ENCODE measurements around the gene C2CD2. TPM values are rescaled to one million over a fixed set of nuclear protein-coding genes. Genes with fewer than 3 reads are reported as not detected.

The C2CD2 gene
- polyA plus RNA-seq, 1 donor: 15.2 TPM

GRCh38 chr21:41845310-41846032 lies 108.3 kb downstream of the C2CD2 start:
- whole genome bisulfite sequencing (ENCODE audit: insufficient coverage, low lambda C conversion rate): 67% methylated on average over 1 of the region's 21 CpGs
- DNase-seq: no peak
- Histone ChIP-seq H3K4me1 (ENCODE audit: control insufficient read depth, insufficient read depth, low read length) (no peaks in the 10 kb centered on the region), H3K9me3 (ENCODE audit: control insufficient read depth, low read depth, low read length) (peaks cover 14% of the 10 kb centered on the region), H3K36me3 (ENCODE audit: control insufficient read depth, insufficient read depth, low read length) (no peaks in the 10 kb centered on the region), H3K4me3 (ENCODE audit: low read length) (no peak overlapping the region), H3K27ac (ENCODE audit: low read length) (no peak overlapping the region), H3K27me3 (ENCODE audit: control insufficient read depth, insufficient read depth, low read length) (no peaks in the 10 kb centered on the region)

GRCh38 chr21:41843584-41843983 lies 110.2 kb downstream of the C2CD2 start:
- Histone ChIP-seq H3K4me3 (ENCODE audit: low read length) (no peak overlapping the region), H3K9me3 (ENCODE audit: control insufficient read depth, low read depth, low read length) (peaks cover 18% of the 10 kb centered on the region), H3K27me3 (ENCODE audit: control insufficient read depth, insufficient read depth, low read length) (no peaks in the 10 kb centered on the region), H3K36me3 (ENCODE audit: control insufficient read depth, insufficient read depth, low read length) (peaks cover 6% of the 10 kb centered on the region), H3K27ac (ENCODE audit: low read length) (no peak overlapping the region), H3K4me1 (ENCODE audit: control insufficient read depth, insufficient read depth, low read length) (no peaks in the 10 kb centered on the region)
- no peak for DNase-seq
- WGBS (ENCODE audit: insufficient coverage, low lambda C conversion rate): no CpG with 5 or more reads among the region's 2 CpGs

GRCh38 chr21:41840880-41841279 lies 112.9 kb downstream of the C2CD2 start:
- DNase-seq: no peak
- H3K36me3 ChIP-seq (ENCODE audit: control insufficient read depth, insufficient read depth, low read length): peaks cover 17% of the 10 kb centered on the region
- H3K9me3 ChIP-seq (ENCODE audit: control insufficient read depth, low read depth, low read length): peaks cover 18% of the 10 kb centered on the region
- 100% methylated on average over 1 of the region's 1 CpG for WGBS (ENCODE audit: insufficient coverage, low lambda C conversion rate)
- H3K4me3 ChIP-seq (ENCODE audit: low read length): no peak overlapping the region
- H3K4me1 ChIP-seq (ENCODE audit: control insufficient read depth, insufficient read depth, low read length): no peaks in the 10 kb centered on the region
- H3K27me3 ChIP-seq (ENCODE audit: control insufficient read depth, insufficient read depth, low read length): no peaks in the 10 kb centered on the region
- H3K27ac ChIP-seq (ENCODE audit: low read length): no peak overlapping the region

DNA sequence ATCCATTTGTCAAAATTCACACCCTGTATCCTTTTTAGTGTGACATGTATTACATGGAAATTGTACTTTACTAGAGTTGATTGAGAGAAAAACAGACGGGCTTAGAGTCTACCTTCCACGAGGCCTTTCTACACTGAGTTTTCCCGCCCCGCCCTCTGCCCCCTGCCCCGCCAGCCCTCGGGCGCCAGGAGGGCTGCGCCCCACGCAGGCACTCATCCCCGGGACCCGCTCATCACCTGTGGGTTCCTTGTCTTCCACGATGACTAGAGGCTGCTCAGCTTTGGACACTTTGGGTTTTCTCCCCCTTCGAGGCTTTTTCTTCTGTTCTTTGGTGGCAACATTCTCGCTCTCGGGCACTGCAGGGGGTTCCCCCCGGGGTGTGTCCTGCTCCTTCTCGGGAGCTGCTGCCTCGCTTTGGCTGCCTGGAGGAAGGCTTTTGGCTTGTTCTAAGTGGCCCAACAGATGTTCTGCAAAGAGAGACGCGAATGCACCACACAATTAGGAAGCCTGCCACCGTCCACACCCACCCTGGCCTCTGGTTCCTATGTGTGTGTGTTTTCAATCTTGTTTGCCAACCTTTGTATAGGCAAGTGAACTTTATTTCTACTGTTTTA lies 114.3 kb downstream of the C2CD2 start:
- no peak overlapping the region for H3K4me3 ChIP-seq (ENCODE audit: low read length)
- peaks cover 18% of the 10 kb centered on the region for H3K9me3 ChIP-seq (ENCODE audit: control insufficient read depth, low read depth, low read length)
- DNase-seq: no peak
- H3K27me3 ChIP-seq (ENCODE audit: control insufficient read depth, insufficient read depth, low read length): no peaks in the 10 kb centered on the region
- H3K27ac ChIP-seq (ENCODE audit: low read length): no peak overlapping the region
- H3K4me1 ChIP-seq (ENCODE audit: control insufficient read depth, insufficient read depth, low read length): no peaks in the 10 kb centered on the region
- peaks cover 28% of the 10 kb centered on the region for H3K36me3 ChIP-seq (ENCODE audit: control insufficient read depth, insufficient read depth, low read length)
- 100% methylated on average over 4 of the region's 21 CpGs for WGBS (ENCODE audit: insufficient coverage, low lambda C conversion rate)

DNA sequence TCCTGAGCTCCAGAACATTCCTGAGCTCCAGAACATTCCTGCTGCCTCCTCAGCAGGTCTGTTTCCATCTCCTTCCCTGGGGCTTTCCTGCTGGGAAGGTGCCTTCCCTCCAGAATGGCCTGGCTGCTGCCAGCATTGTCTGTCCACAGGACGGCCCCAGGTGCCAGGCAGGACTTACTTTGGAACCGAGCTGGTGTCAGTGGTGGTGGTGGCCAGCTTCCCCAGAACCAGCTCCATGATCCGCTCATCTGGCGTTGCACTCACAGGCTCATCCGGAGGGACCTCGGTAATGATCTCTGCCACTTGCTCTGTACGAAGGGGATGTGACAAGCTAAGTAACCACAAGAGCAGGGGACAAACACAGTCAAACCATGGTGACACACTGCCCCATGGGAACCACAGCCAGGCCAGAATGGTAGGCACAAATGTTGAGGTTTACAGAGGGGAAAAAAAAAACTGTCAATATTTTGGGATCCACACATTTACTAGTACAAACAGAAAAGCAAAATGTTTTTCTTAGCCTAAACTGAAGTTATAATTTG lies 116.0 kb downstream of the C2CD2 start:
- no peak for DNase-seq
- H3K4me1 ChIP-seq (ENCODE audit: control insufficient read depth, insufficient read depth, low read length): no peaks in the 10 kb centered on the region
- no peak overlapping the region for H3K4me3 ChIP-seq (ENCODE audit: low read length)
- H3K27me3 ChIP-seq (ENCODE audit: control insufficient read depth, insufficient read depth, low read length): no peaks in the 10 kb centered on the region
- peaks cover 42% of the 10 kb centered on the region for H3K36me3 ChIP-seq (ENCODE audit: control insufficient read depth, insufficient read depth, low read length)
- H3K27ac ChIP-seq (ENCODE audit: low read length): no peak overlapping the region
- peaks cover 18% of the 10 kb centered on the region for H3K9me3 ChIP-seq (ENCODE audit: control insufficient read depth, low read depth, low read length)
- WGBS (ENCODE audit: insufficient coverage, low lambda C conversion rate): no CpG with 5 or more reads among the region's 7 CpGs

DNA sequence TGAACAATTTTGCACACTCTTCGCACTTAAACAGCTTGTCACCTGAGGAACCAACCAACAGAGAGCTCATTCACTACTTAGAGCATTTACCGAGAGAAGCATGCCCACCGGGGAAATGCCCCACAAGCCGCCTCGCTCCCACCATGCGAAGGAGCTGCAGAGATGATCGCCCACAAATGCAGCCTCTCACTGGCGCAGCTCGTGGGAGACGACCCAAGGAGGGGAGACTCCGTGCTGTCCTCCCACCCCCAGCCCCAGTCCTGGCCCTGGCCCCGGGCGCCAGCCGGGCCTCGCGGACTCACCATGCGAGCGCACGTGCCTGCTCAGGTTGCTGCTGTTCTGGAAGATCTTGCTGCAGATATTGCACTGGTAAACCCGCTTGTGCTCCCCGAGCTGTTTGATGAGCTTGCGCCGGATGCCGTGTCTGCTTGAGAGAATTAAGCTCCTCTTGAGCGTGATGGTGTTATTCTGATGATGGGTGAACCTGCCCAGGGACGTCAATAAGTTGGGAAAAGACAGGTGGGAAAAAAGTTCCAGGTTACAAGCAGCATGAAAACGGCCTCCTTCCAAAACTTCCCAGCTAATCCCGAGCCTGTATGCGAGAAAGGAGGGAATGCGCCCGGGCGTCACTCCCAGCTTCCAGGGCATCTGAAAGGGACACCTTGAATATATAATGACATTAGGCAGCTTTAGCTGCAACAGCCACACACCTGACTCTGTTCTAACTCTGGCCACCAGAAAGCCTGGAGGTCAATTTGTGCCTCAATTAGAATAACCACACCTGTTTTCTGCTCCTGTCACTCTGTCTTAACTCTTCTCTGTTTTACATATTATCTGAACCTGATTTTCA lies 117.4 kb downstream of the C2CD2 start:
- Histone ChIP-seq H3K27me3 (ENCODE audit: control insufficient read depth, insufficient read depth, low read length) (no peaks in the 10 kb centered on the region), H3K9me3 (ENCODE audit: control insufficient read depth, low read depth, low read length) (peaks cover 12% of the 10 kb centered on the region), H3K4me1 (ENCODE audit: control insufficient read depth, insufficient read depth, low read length) (no peaks in the 10 kb centered on the region), H3K36me3 (ENCODE audit: control insufficient read depth, insufficient read depth, low read length) (peaks cover 42% of the 10 kb centered on the region), H3K27ac (ENCODE audit: low read length) (no peak overlapping the region), H3K4me3 (ENCODE audit: low read length) (no peak overlapping the region)
- no peak for DNase-seq
- WGBS (ENCODE audit: insufficient coverage, low lambda C conversion rate): 100% methylated on average over 3 of the region's 32 CpGs

DNA sequence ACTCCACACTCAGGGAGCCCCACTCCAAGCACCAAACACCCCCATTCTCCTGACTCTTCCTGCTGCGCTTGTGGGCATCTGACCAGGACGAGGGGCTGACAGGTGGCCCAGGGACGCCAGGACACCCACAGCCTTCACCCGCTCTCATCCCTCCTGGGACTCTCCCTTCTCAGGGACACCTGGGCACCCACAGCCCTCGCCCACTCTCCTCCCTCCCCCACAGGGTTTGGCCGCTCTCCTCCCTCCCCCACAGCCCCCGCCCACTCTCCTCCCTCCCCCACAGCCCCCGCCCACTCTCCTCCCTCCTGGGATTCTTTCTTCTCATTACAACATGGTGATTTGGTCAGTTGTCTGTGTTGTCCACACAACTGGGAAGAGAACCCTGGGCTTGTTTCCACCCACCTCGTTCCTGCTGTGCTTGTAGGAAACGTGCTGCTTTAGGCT lies 118.1 kb downstream of the C2CD2 start:
- Histone ChIP-seq H3K27me3 (ENCODE audit: control insufficient read depth, insufficient read depth, low read length) (no peaks in the 10 kb centered on the region), H3K9me3 (ENCODE audit: control insufficient read depth, low read depth, low read length) (peaks cover 6% of the 10 kb centered on the region), H3K27ac (ENCODE audit: low read length) (no peak overlapping the region), H3K36me3 (ENCODE audit: control insufficient read depth, insufficient read depth, low read length) (peaks cover 42% of the 10 kb centered on the region), H3K4me1 (ENCODE audit: control insufficient read depth, insufficient read depth, low read length) (no peaks in the 10 kb centered on the region), H3K4me3 (ENCODE audit: low read length) (no peak overlapping the region)
- no peak for DNase-seq
- 100% methylated on average over 3 of the region's 10 CpGs for WGBS (ENCODE audit: insufficient coverage, low lambda C conversion rate)

Other genes starting within 250 kb of the C2CD2 start
- 22.2 TPM for gene RIPK4, start 187.0 kb downstream of the C2CD2 start, polyA plus RNA-seq
- gene PRDM15, start 74.7 kb downstream of the C2CD2 start, polyA plus RNA-seq: 6.0 TPM
- 11.0 TPM for gene ZBTB21, start 56.3 kb upstream of the C2CD2 start, polyA plus RNA-seq
- 0.67 TPM for gene UMODL1, start 117.3 kb upstream of the C2CD2 start, polyA plus RNA-seq

Measured in large intestine (tissue), 3 donors.